GM10266 (cell line): ENCODE measurements around the gene TTC28.
A peak's percentile ranks its signal among the peaks of the same experiment; 100 is the strongest.

Source experiments
- DNase-seq: peaks from one replicate; pipeline ENCODE4 v3.0.0; 2012; ENCODE audit errors: extremely low spot score
- TF ChIP-seq, protein P1 (sequence below): IDR thresholded peaks from 2 replicates; pipeline ENCODE4 v1.5.1; 2012; ENCODE audit warnings: mild to moderate bottlenecking, low read depth; ENCODE audit not compliant: control insufficient read depth, insufficient read depth; ENCODE audit errors: missing control alignments

The TTC28 gene

DNA sequence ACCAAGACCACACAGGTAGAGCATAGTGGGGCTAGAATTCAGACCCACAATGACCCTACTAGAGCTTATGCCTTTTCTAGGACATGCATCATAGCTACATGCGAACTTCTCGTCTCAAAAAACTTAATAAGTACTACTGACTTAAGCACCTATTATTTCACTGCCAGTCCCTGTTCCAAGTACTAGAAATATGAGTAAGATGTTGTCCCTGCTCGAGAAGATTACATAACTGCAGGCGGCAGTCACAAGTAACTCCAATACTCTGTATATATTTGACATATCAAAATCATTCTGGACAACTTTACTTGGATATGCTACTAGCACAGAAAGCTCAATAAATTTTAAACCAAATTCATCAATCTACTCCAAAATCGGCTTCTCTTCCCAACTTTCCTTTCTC is 235.0 kb downstream of the TTC28 start:
- DNase-seq = no peak
- TF ChIP-seq, protein P1, sequence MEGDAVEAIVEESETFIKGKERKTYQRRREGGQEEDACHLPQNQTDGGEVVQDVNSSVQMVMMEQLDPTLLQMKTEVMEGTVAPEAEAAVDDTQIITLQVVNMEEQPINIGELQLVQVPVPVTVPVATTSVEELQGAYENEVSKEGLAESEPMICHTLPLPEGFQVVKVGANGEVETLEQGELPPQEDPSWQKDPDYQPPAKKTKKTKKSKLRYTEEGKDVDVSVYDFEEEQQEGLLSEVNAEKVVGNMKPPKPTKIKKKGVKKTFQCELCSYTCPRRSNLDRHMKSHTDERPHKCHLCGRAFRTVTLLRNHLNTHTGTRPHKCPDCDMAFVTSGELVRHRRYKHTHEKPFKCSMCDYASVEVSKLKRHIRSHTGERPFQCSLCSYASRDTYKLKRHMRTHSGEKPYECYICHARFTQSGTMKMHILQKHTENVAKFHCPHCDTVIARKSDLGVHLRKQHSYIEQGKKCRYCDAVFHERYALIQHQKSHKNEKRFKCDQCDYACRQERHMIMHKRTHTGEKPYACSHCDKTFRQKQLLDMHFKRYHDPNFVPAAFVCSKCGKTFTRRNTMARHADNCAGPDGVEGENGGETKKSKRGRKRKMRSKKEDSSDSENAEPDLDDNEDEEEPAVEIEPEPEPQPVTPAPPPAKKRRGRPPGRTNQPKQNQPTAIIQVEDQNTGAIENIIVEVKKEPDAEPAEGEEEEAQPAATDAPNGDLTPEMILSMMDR = no peak

DNA sequence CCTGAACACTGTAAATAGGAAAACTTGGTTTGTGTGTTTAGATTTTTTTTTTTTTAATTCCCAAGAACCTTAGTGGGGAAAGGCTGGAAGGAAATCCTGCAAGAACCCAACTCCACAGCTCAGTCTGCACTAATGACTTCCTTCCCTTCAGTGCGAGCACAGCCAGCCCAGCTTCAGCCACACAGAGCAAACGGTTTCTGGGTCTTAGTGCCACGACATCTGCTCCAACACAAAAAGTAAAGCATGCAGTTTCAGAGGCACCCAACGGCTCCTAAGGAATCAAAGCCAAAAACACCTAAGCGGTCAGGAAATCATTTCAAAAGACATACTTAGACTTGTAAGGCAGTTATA is 236.1 kb downstream of the TTC28 start:
- DNase-seq = peak; percentile 19
- TF ChIP-seq, protein P1 = no peak

DNA sequence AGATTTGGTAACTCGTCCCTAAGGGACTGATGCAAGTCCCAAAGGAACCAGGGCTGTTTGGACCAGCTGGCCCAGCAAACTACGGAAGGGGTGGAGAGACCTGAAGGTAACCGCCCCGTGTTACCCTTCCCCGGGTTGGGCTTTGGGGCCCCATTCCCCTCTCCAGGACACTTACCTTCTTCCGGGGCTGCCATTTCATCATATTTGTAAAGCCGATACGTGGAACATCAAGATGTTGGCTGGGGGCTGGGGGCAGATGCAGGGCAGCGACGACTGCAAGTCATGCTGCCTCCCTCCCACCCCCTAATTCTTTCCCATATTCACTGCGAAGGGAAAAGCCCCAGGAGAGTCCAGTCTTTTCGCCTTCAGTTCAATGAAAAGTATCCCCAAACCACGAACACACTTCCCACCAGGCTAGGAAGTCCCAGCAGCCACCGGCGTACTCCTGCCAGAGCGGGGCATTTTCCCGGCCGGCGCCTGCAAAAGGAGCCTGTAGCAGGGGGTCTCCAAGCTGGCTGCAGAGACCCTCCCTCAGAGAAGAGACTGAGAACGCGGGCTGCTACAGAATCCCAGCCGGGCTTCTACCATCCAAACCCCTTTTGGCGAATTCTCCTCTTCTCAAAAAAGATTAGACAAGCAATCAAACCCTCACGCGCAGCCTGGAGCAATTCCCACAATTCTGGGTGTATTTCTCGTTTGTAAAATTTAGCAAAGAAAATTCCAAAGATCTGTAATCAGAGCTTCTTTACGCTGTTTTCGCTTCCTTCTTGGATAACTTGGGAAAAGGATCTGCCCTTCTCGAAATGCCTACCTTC is 236.7 kb downstream of the TTC28 start:
- TF ChIP-seq, protein P1 = no peak
- no peak for DNase-seq

DNA sequence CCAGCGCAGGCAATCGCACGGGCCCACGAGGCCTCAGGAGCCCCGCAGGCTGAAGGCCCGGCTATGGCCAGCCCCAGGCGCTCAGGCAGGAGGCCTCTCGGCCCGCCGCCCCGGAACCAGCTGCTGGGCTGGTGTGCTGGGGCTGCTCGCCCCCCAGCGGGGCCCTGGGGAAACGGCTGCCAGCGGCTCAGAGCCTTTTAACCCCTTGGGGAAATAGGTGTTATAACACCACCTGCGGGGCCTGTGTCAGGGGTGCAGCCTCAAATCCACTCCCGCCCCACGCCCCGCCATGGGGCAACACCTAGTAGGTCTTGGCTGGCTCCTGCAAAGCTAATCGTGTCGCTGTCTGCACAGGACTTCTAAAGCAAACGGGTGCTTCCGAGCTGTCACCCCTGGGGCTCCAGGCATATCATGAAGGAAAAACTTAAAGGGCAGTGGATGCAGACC is 237.4 kb downstream of the TTC28 start:
- DNase-seq = peak; percentile 82
- TF ChIP-seq, protein P1 = peak; percentile 72

DNA sequence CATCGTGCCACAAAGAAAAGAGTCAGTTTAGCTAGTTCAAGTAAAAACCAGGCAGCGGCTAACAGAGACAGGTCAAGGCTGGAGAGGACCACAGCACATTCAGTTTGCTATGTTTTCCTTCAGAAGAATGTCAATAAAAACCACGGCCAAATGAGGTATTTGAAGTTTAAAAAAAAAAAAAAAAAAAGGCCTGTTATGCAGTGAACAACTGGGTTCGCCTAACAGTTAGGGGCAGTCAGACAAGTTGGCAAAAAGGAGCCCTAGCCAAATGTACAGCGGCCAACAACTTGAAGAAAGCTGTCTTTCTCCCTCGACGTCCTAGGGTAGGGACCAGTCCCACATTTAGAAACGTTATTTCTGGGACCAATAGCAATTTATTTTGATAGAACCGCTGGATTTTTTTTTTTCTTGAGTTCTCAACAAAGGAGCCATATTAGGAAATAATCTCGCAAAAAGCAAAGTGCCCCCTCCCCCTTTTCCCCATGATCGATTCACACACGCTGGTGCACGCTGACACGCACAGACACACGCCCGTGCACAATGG is 237.8 kb downstream of the TTC28 start:
- no peak for DNase-seq
- TF ChIP-seq, protein P1 = no peak

DNA sequence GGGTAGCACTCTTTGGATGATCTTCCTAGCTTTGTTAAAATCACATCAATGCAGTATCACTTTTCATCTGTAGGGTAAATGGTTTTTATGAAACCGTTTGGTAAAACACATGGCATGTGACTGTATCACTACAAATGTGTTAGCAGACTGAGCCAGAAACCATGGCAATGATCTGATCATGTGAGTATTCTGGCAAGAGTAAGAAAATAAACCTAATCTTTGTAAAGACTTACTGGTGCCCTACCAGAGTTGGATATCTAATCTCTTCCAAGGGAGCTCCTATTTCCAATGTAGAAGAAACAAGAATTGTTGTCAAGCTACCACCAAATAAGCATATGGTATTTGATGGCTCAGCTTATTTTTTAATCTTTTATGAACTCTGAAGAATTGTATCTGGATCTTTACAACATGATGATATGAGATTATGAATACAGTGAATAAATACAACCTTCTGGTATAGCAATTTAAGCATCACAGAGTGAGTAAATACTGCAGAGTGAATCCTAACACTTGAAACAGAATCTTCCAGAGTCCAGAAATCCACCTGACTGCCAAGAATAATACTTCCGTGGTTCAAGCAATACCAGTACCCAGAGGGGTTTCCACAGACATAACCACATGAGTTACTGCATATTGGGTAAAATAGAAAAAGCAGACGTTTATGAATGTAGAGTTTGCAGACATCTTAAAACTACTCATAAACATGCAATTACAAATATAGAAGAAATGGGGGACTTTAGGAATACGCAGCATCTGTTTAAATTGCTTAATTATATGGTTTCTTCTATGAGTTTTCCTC is 238.8 kb downstream of the TTC28 start:
- no peak for DNase-seq
- TF ChIP-seq, protein P1 = no peak
